PC-9 (cell line): ENCODE data around the gene DLK1. TPM values are rescaled to one million over a fixed set of nuclear protein-coding genes. Genes with fewer than 3 reads are reported as not detected.

Experiments used
- BruUV-seq: library from RNA; stranded (reverse); fragments of 400-500 nt; replicated peaks from 2 replicates; lab custom pipeline; 2021; lab: Mats Ljungman, UMichigan
- CTCF ChIA-PET: fragments of 300-600 bp; sonication (Branson Sonifier 250); formaldehyde crosslinking; loops from one replicate; lab custom pipeline; 2022; ENCODE audit warnings: antibody characterized with exemption; lab: Charles Lee
- POLR2A ChIA-PET: fragments of 300-600 bp; sonication (Branson Sonifier 250); formaldehyde crosslinking; loops from one replicate; lab custom pipeline; 2022; ENCODE audit warnings: antibody characterized with exemption; ENCODE audit not compliant: unreplicated experiment; lab: Charles Lee
- DNase-seq, 2 experiments: peaks; one replicate each; pipeline versions ENCODE4 v3.0.0 to v3.0.0-alpha.2; 2015 to 2022; ENCODE audit warnings: mixed read lengths in 1 of 2
- H2AFZ ChIP-seq: fragments of 200-600 bp; sonication (generic); 2 replicates; pipeline ENCODE4 v1.8.1; 2017; ENCODE audit warnings: antibody characterized with exemption
- H3F3A ChIP-seq: fragments of 200-600 bp; sonication (generic); 2 replicates; pipeline ENCODE4 v1.8.1; 2017; ENCODE audit warnings: antibody characterized with exemption, mild to moderate bottlenecking, low read depth; ENCODE audit not compliant: insufficient read depth
- H3K27ac ChIP-seq: fragments of 200-600 bp; sonication (generic); 2 replicates; pipeline ENCODE4 v1.6.1; 2016; ENCODE audit warnings: mixed run types
- H3K27me3 ChIP-seq: fragments of 200-600 bp; sonication (generic); 2 replicates; pipeline ENCODE4 v1.6.1; 2016; ENCODE audit warnings: low read depth, mixed run types; ENCODE audit not compliant: insufficient read depth
- H3K36me3 ChIP-seq: fragments of 200-600 bp; sonication (generic); 2 replicates; pipeline ENCODE4 v1.6.1; 2016; ENCODE audit warnings: low read depth, mixed run types
- H3K4me1 ChIP-seq: fragments of 200-600 bp; sonication (generic); replicated peaks from 2 replicates; pipeline ENCODE4 v1.6.1; 2016; ENCODE audit warnings: mixed run types; ENCODE audit not compliant: insufficient read depth
- H3K4me2 ChIP-seq: fragments of 200-600 bp; sonication (generic); 2 replicates; pipeline ENCODE4 v1.6.1; 2017; ENCODE audit warnings: mixed run types
- H3K4me3 ChIP-seq: fragments of 200-600 bp; sonication (generic); 2 replicates; pipeline ENCODE4 v1.6.1; 2016; ENCODE audit warnings: mixed run types
- H3K79me2 ChIP-seq: fragments of 200-600 bp; sonication (generic); 2 replicates; pipeline ENCODE4 v1.6.1; 2017; ENCODE audit warnings: low read depth, mixed run types
- H3K9me2 ChIP-seq: fragments of 200-600 bp; sonication (generic); 2 replicates; pipeline ENCODE4 v1.8.1; 2017; ENCODE audit warnings: mild to moderate bottlenecking; ENCODE audit not compliant: insufficient read depth
- H3K9me3 ChIP-seq: fragments of 200-600 bp; sonication (generic); 2 replicates; pipeline ENCODE4 v1.8.1; 2016; ENCODE audit warnings: low read depth; ENCODE audit not compliant: insufficient read depth
- H4K20me1 ChIP-seq: fragments of 200-600 bp; sonication (generic); 2 replicates; pipeline ENCODE4 v1.8.1; 2017; ENCODE audit not compliant: insufficient read depth
- EZH2 ChIP-seq: fragments of 200-600 bp; sonication (generic); IDR thresholded peaks from 2 replicates; pipeline ENCODE4 v1.8.0; 2017; ENCODE audit warnings: antibody characterized with exemption, low read depth
- intact Hi-C: fragments of 100-400 bp; cut with micrococcal nuclease; formaldehyde crosslinking; loops from one replicate; pipeline ENCODE4 v1.10.0; 2022; ENCODE audit not compliant: unreplicated experiment
- total RNA-seq: library from RNA; stranded (reverse); gene quantifications from 2 replicates; pipeline ENCODE4 v1.2.3, GENCODE V29; 2021
- TF ChIP-seq, protein P1 (sequence below): fragments of 200-600 bp; sonication (generic); conservative IDR thresholded peaks from 2 replicates; pipeline ENCODE4 v1.6.1; 2017; ENCODE audit warnings: mixed run types, antibody characterized with exemption, mild to moderate bottlenecking, moderate library complexity

The DLK1 gene
- total RNA-seq, 1 experiment from 2014 or later: not detected

DNA sequence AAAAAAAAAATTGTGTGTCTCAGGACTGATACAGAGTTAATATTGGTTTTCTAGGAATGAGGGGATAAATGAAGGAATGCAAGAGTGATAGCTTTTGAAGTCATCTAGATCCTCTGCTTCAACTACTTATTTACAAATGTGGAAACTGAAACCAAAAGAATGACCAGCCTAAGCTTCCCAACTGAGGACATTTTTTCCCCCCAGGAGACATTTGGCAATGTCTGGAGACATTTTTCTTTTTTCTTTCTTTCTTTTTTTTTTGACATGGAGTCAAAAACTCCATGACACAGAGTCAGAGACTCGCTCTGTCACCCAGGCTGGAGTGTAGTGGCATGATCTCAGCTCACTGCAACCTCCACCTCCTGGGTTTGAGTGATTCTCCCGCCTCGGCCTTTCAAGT lies 15.3 kb downstream of the DLK1 start:
- Histone ChIP-seq H3F3A (no peaks in the 10 kb centered on the region), H3K9me3 (no peaks in the 10 kb centered on the region), H3K79me2 (no peaks in the 10 kb centered on the region), H3K27ac (no peak overlapping the region), H3K36me3 (no peaks in the 10 kb centered on the region), H2AFZ (no peak overlapping the region), H3K4me2 (no peak overlapping the region), H3K4me1 (no peaks in the 10 kb centered on the region), H3K27me3 (peaks cover 13% of the 10 kb centered on the region; the same call in 1 of the 2 replicates), H4K20me1 (no peaks in the 10 kb centered on the region), H3K9me2 (no peaks in the 10 kb centered on the region), H3K4me3 (no peak overlapping the region)
- TF ChIP-seq EZH2: no peak
- TF ChIP-seq, protein P1, sequence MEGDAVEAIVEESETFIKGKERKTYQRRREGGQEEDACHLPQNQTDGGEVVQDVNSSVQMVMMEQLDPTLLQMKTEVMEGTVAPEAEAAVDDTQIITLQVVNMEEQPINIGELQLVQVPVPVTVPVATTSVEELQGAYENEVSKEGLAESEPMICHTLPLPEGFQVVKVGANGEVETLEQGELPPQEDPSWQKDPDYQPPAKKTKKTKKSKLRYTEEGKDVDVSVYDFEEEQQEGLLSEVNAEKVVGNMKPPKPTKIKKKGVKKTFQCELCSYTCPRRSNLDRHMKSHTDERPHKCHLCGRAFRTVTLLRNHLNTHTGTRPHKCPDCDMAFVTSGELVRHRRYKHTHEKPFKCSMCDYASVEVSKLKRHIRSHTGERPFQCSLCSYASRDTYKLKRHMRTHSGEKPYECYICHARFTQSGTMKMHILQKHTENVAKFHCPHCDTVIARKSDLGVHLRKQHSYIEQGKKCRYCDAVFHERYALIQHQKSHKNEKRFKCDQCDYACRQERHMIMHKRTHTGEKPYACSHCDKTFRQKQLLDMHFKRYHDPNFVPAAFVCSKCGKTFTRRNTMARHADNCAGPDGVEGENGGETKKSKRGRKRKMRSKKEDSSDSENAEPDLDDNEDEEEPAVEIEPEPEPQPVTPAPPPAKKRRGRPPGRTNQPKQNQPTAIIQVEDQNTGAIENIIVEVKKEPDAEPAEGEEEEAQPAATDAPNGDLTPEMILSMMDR: no peak
- DNase-seq: no peak
- intact Hi-C loops: no loop called here
- ChIA-PET POLR2A (no interaction called here), CTCF (no interaction called here)
- BruUV-seq: no TSS peak

DNA sequence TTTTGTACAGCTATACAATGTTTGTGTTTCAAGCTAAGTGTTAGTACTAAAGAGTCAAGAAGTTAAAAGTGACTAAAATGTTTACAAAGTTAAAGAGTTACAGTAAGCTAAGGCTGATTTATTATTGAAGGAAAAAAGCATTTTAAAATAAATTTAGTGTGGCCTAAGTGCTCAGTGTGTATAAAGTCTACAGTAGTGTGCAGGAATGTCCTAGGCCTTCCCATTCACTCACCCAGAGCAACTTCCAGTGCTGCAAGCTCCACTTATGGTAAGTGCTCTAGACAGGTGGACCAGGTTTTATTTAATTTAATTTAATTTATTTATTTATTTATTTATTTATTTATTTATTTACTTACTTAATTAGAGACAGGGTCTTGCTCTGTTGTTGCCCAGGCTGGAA lies 19.6 kb downstream of the DLK1 start:
- CTCF ChIA-PET: no interaction called here
- POLR2A ChIA-PET: no interaction called here
- H3K79me2 ChIP-seq: no peaks in the 10 kb centered on the region

DNA sequence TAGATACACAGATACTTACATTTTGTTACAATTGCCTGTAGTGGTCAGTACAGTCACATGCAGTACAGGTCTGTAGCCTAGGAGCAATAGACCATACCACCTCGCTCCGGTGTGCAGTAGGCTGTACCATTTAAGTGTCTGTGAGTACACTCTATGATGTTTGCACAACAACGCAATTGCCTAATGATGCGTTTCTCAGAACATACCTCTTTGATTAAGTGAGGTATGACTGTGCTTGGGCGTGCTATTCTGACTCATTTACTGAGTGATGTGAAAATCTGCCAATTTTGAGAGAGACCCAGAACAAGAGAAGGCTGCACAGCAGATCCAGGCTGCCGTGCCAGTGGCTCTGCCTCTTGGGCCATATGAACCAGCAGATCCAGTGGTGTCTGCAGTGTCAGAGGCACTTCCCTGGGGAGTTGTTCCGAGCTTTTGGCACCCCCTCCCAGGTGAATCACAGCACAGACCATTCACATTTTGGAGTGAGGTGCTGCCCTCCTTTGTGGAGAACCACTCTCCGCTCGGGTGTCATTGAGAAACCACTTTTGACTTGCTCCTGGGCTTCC lies 20.4 kb downstream of the DLK1 start:
- TF ChIP-seq, protein P1: no peak
- TF ChIP-seq EZH2: no peak
- Histone ChIP-seq H4K20me1 (no peaks in the 10 kb centered on the region), H2AFZ (no peak overlapping the region), H3K9me3 (no peaks in the 10 kb centered on the region), H3K9me2 (no peaks in the 10 kb centered on the region), H3K4me1 (no peaks in the 10 kb centered on the region), H3K79me2 (no peaks in the 10 kb centered on the region), H3K27ac (no peak overlapping the region), H3K4me2 (no peak overlapping the region), H3K36me3 (no peaks in the 10 kb centered on the region), H3K4me3 (no peak overlapping the region), H3K27me3 (no peaks in the 10 kb centered on the region), H3F3A (no peaks in the 10 kb centered on the region)
- BruUV-seq: no TSS peak
- intact Hi-C loops: no loop called here
- ChIA-PET CTCF (no interaction called here), POLR2A (no interaction called here)
- DNase-seq: peak in 1 of 2 experiments; percentile 81

More for the DNA sequence above, 19.6 kb downstream of the DLK1 start:
- BruUV-seq: no TSS peak
- Histone ChIP-seq H3K9me2 (no peaks in the 10 kb centered on the region), H3K9me3 (no peaks in the 10 kb centered on the region), H3K27me3 (no peaks in the 10 kb centered on the region), H2AFZ (no peak overlapping the region), H3K36me3 (no peaks in the 10 kb centered on the region), H3K4me2 (no peak overlapping the region), H3K27ac (no peak overlapping the region), H3F3A (no peaks in the 10 kb centered on the region), H4K20me1 (no peaks in the 10 kb centered on the region), H3K4me1 (no peaks in the 10 kb centered on the region), H3K4me3 (no peak overlapping the region)
- DNase-seq: no peak
- intact Hi-C loops: no loop called here
- no peak for TF ChIP-seq EZH2
- TF ChIP-seq, protein P1: no peak
